Measurements from ENCODE around the gene CCDC201.
"Not testable (repeated sequence)": the region's sequence is repeated elsewhere in the genome, so short reads cannot be mapped to it uniquely, and the experiment has no call there.

GRCh38 chr7:45832433-45833177 is 40.3 kb downstream of the CCDC201 start:
- TF ChIP-seq GATA2 (CRISPR knock-in tag; IDR thresholded peaks at IDR 0.05); EZH2phosphoT487 (IDR thresholded peaks at IDR 0.05; ENCODE audit: borderline replicate concordance, low read depth): not testable (repeated sequence)
